ENCODE results near the gene MICALL2. TPM values are rescaled to one million over a fixed set of nuclear protein-coding genes. Genes with fewer than 3 reads are reported as not detected.

Gene MICALL2
- total RNA-seq, 6 experiments from 2014 or later = 8.2 to 23.8 (median 13.6) TPM

DNA sequence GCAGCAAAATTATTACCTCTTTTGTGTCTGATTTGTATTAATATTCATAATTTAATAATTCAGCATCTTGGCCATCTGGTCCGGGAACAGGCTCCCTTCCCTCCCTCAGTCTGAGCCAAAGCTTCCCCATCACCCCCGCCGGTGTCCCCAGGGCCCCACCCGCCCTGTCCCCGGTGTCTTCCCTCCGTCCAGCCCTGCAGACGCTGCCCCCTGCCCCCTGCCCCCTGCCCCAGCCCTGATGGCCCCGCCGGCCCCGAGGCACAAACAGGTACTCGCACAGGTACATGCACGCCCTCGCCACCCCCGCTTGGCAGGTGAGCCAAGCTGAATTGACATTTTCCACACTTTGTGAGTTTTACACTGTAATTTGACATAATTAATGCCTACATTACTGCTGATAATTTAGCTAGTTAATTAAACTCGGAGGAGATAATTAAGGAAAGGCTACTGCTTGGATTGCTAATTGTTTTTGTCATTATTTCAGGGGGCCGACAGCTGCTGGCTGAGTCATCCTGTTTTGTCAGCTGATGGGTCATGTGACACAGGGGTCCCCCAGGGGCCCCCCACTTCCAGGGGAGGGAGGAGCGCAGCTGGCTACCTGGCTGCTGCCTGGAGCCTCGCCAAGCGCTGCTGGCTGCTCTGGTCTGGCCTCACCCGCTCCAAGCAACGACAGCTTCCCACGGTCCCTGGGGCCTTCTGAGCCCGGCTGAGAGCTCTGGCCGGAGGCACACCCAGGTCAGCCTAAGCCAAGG lies 36.6 kb downstream of the MICALL2 start:
- no peak for ATAC-seq
- Histone ChIP-seq H3K27me3 (no peaks in the 10 kb centered on the region), H3K36me3 (no peaks in the 10 kb centered on the region), H3K9me3 (no peaks in the 10 kb centered on the region), H3K4me3 (no peak overlapping the region), H3K27ac (no peak overlapping the region), H3K4me1 (no peaks in the 10 kb centered on the region)
- intact Hi-C loops (cut with DNase I) = loop anchor here in 1 of 2 donors (10.0 kb wide), 1 partner anchor 52 kb away; no protein-coding TSS in a partner anchor
- 18% methylated on average over 17 of the region's 24 CpGs for WGBS (ENCODE audit: insufficient coverage, low coverage, low lambda C conversion rate, missing lambda C conversion rate)
- TF ChIP-seq, protein P1, sequence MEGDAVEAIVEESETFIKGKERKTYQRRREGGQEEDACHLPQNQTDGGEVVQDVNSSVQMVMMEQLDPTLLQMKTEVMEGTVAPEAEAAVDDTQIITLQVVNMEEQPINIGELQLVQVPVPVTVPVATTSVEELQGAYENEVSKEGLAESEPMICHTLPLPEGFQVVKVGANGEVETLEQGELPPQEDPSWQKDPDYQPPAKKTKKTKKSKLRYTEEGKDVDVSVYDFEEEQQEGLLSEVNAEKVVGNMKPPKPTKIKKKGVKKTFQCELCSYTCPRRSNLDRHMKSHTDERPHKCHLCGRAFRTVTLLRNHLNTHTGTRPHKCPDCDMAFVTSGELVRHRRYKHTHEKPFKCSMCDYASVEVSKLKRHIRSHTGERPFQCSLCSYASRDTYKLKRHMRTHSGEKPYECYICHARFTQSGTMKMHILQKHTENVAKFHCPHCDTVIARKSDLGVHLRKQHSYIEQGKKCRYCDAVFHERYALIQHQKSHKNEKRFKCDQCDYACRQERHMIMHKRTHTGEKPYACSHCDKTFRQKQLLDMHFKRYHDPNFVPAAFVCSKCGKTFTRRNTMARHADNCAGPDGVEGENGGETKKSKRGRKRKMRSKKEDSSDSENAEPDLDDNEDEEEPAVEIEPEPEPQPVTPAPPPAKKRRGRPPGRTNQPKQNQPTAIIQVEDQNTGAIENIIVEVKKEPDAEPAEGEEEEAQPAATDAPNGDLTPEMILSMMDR (IDR thresholded peaks at IDR 0.05) = no peak
- TF ChIP-seq POLR2A (IDR thresholded peaks at IDR 0.05) = no peak
- peak in 1 of 3 donors; percentile 37 for DNase-seq

GRCh38 chr7:1421946-1422345 lies 37.3 kb downstream of the MICALL2 start:
- ATAC-seq (no peak), DNase-seq (no peak)
- TF ChIP-seq, protein P1 (IDR thresholded peaks at IDR 0.05) = no peak
- TF ChIP-seq POLR2A (IDR thresholded peaks at IDR 0.05) = no peak
- H3K27ac ChIP-seq = no peak overlapping the region
- no peaks in the 10 kb centered on the region for H3K4me1 ChIP-seq
- H3K36me3 ChIP-seq = no peaks in the 10 kb centered on the region
- no CpG with 5 or more reads among the region's 8 CpGs for WGBS (ENCODE audit: insufficient coverage, low coverage, low lambda C conversion rate, missing lambda C conversion rate)
- H3K4me3 ChIP-seq = no peak overlapping the region
- no peaks in the 10 kb centered on the region for H3K27me3 ChIP-seq
- intact Hi-C loops (cut with DNase I) = loop anchor here in 1 of 2 donors (10.0 kb wide), 1 partner anchor 53 kb away; no protein-coding TSS in a partner anchor
- H3K9me3 ChIP-seq = no peaks in the 10 kb centered on the region

- no peaks in the 10 kb centered on the region for H3K27me3 ChIP-seq
- intact Hi-C loops (cut with DNase I) = loop anchor here in 1 of 2 donors (10.0 kb wide), 1 partner anchor 54 kb away; no protein-coding TSS in a partner anchor
- no peak for TF ChIP-seq POLR2A (IDR thresholded peaks at IDR 0.05)
- TF ChIP-seq, protein P1 (IDR thresholded peaks at IDR 0.05) = no peak
- no peaks in the 10 kb centered on the region for H3K4me1 ChIP-seq
- DNase-seq = peak in 2 of 3 donors; percentile 34 to 57
- H3K27ac ChIP-seq = no peak overlapping the region
- WGBS (ENCODE audit: insufficient coverage, low coverage, low lambda C conversion rate, missing lambda C conversion rate) = 62% methylated on average over 6 of the region's 41 CpGs
- no peaks in the 10 kb centered on the region for H3K36me3 ChIP-seq
- no peak overlapping the region for H3K4me3 ChIP-seq
- no peaks in the 10 kb centered on the region for H3K9me3 ChIP-seq
- ATAC-seq = no peak
These were observed 38.1 kb downstream of the MICALL2 start for GRCh38 chr7:1421020-1421790.

GRCh38 chr7:1419688-1420087 lies 39.6 kb downstream of the MICALL2 start:
- WGBS (ENCODE audit: insufficient coverage, low coverage, low lambda C conversion rate, missing lambda C conversion rate) = 64% methylated on average over 3 of the region's 7 CpGs

DNA sequence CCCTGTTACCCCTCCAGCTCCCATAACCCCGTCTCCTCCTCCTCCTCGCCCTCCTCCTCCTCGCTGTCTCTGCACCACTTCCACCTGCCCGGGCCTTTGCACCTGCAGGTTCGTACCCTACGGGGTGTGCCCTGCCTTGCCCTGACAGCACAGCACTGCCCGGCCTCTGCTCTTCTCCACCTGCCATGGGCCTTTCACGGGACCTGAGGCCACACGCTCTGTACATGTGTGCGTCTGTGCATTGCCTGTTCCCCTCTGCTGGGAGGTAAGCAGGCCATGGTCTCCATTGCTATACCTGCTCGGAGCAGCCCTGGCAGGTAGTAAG lies 40.0 kb downstream of the MICALL2 start:
- ATAC-seq (no peak), DNase-seq (no peak)
- intact Hi-C loops (cut with DNase I) = no loop called here
- Histone ChIP-seq H3K27ac (no peak overlapping the region), H3K4me3 (no peak overlapping the region), H3K9me3 (no peaks in the 10 kb centered on the region), H3K4me1 (no peaks in the 10 kb centered on the region), H3K36me3 (no peaks in the 10 kb centered on the region), H3K27me3 (no peaks in the 10 kb centered on the region)
- WGBS (ENCODE audit: insufficient coverage, low coverage, low lambda C conversion rate, missing lambda C conversion rate) = 78% methylated on average over 11 of the region's 11 CpGs
- TF ChIP-seq, protein P1 (IDR thresholded peaks at IDR 0.05) = no peak
- no peak for TF ChIP-seq POLR2A (IDR thresholded peaks at IDR 0.05)

More at GRCh38 chr7:1419688-1420087, 39.6 kb downstream of the MICALL2 start:
- H3K4me1 ChIP-seq = no peaks in the 10 kb centered on the region
- intact Hi-C loops (cut with DNase I) = loop anchor here in 1 of 2 donors (10.0 kb wide), 1 partner anchor 55 kb away; no protein-coding TSS in a partner anchor
- no peak for TF ChIP-seq POLR2A (IDR thresholded peaks at IDR 0.05)
- no peak overlapping the region for H3K27ac ChIP-seq
- no peaks in the 10 kb centered on the region for H3K36me3 ChIP-seq
- no peaks in the 10 kb centered on the region for H3K27me3 ChIP-seq
- DNase-seq = no peak
- H3K4me3 ChIP-seq = no peak overlapping the region
- no peak for ATAC-seq
- no peaks in the 10 kb centered on the region for H3K9me3 ChIP-seq

Measured in right lobe of liver (tissue), 6 donors.